Right ventricle myocardium inferior (tissue), 1 donor: ENCODE measurements around the gene TBC1D5. TPM values are rescaled to one million over a fixed set of nuclear protein-coding genes. Genes with fewer than 3 reads are reported as not detected.

Source experiments
- ATAC-seq: fragments of 200-7000 bp; cut with Tn5 transposase; one replicate; pipeline ENCODE4 v1.9.1; 2020; ENCODE audit warnings: mild to moderate bottlenecking, moderate library complexity
- DNase-seq: peaks from one replicate; pipeline ENCODE4 v3.0.0; 2021; ENCODE audit errors: missing footprints
- intact Hi-C: fragments of 100-400 bp; cut with DNase I; formaldehyde crosslinking; loops from one replicate; pipeline ENCODE4 v1.11.0; 2022
- total RNA-seq: library from RNA; stranded (reverse); fragmentation: NEBNext Ultra II Directional; extraction: Animal tissue kit (Norgen Biotek cat#: 25700); gene quantifications from one replicate; pipeline ENCODE4 v1.2.1, GENCODE V29; 2021
- donor health status: DM: no; HTN: yes; CAD: no; lungs with severe emphysema.

The TBC1D5 gene
- total RNA-seq, 1 donor from 2014 or later: 34.4 TPM

GRCh38 chr3:17479681-17480405, 262.6 kb downstream of the TBC1D5 start:
- no peak for ATAC-seq
- intact Hi-C loops: no loop called here
- DNase-seq: no peak

GRCh38 chr3:17478673-17479072, 263.8 kb downstream of the TBC1D5 start:
- ATAC-seq (no peak), DNase-seq (no peak)
- intact Hi-C loops: no loop called here

GRCh38 chr3:17473761-17474160, 268.7 kb downstream of the TBC1D5 start:
- intact Hi-C loops: no loop called here
- ATAC-seq (no peak), DNase-seq (no peak)

- DNase-seq: no peak
- intact Hi-C loops: no loop called here
- no peak for ATAC-seq
Measured at GRCh38 chr3:17469954-17470353, 272.5 kb downstream of the TBC1D5 start.

- no peak for DNase-seq
- intact Hi-C loops: no loop called here
- no peak for ATAC-seq
Measured at GRCh38 chr3:17469520-17469919, 272.9 kb downstream of the TBC1D5 start.

- DNase-seq (no peak), ATAC-seq (no peak)
- intact Hi-C loops: no loop called here
Measured at GRCh38 chr3:17466028-17466427, 276.4 kb downstream of the TBC1D5 start.

GRCh38 chr3:17459470-17459993, 282.9 kb downstream of the TBC1D5 start:
- intact Hi-C loops: no loop called here

GRCh38 chr3:17456650-17457049, 285.8 kb downstream of the TBC1D5 start:
- intact Hi-C loops: no loop called here
- DNase-seq (no peak), ATAC-seq (no peak)

More at GRCh38 chr3:17459470-17459993, 282.9 kb downstream of the TBC1D5 start:
- DNase-seq: no peak
- ATAC-seq: no peak

GRCh38 chr3:17456046-17456445, 286.4 kb downstream of the TBC1D5 start:
- intact Hi-C loops: no loop called here
- DNase-seq (no peak), ATAC-seq (no peak)

- no peak for DNase-seq
- ATAC-seq: no peak
- intact Hi-C loops: no loop called here
Measured at GRCh38 chr3:17444865-17445264, 297.6 kb downstream of the TBC1D5 start.

GRCh38 chr3:17443142-17443541, 299.3 kb downstream of the TBC1D5 start:
- ATAC-seq: no peak
- no peak for DNase-seq
- intact Hi-C loops: no loop called here

- intact Hi-C loops: no loop called here
Measured at GRCh38 chr3:17442332-17443049, 299.9 kb downstream of the TBC1D5 start.

GRCh38 chr3:17433876-17434275, 308.6 kb downstream of the TBC1D5 start:
- ATAC-seq: no peak
- DNase-seq: no peak
- intact Hi-C loops: loop anchor here (5.0 kb wide), 1 partner anchor 253 kb away; no protein-coding TSS in a partner anchor

More at GRCh38 chr3:17442332-17443049, 299.9 kb downstream of the TBC1D5 start:
- ATAC-seq (no peak), DNase-seq (no peak)

GRCh38 chr3:17432236-17432635, 310.2 kb downstream of the TBC1D5 start:
- intact Hi-C loops: loop anchor here (5.0 kb wide), 1 partner anchor 255 kb away; no protein-coding TSS in a partner anchor
- ATAC-seq (no peak), DNase-seq (no peak)

GRCh38 chr3:17431484-17432045, 310.9 kb downstream of the TBC1D5 start:
- ATAC-seq: no peak
- no peak for DNase-seq
- intact Hi-C loops: loop anchor here (2.0 to 5.0 kb wide), 2 partner anchors 256 to 409 kb away; no protein-coding TSS in a partner anchor

GRCh38 chr3:17431004-17431403, 311.4 kb downstream of the TBC1D5 start:
- no peak for ATAC-seq

GRCh38 chr3:17430582-17430981, 311.8 kb downstream of the TBC1D5 start:
- DNase-seq (no peak), ATAC-seq (no peak)
- intact Hi-C loops: loop anchor here (2.0 to 5.0 kb wide), 2 partner anchors 257 to 410 kb away; no protein-coding TSS in a partner anchor

More at GRCh38 chr3:17431004-17431403, 311.4 kb downstream of the TBC1D5 start:
- intact Hi-C loops: loop anchor here (2.0 to 5.0 kb wide), 2 partner anchors 256 to 410 kb away; no protein-coding TSS in a partner anchor
- DNase-seq: no peak

GRCh38 chr3:17423786-17424536, 318.5 kb downstream of the TBC1D5 start:
- DNase-seq (no peak), ATAC-seq (no peak)
- intact Hi-C loops: no loop called here

- no peak for DNase-seq
- intact Hi-C loops: no loop called here
- ATAC-seq: no peak
Measured at GRCh38 chr3:17422636-17423035, 319.8 kb downstream of the TBC1D5 start.
